ENCODE measurements around the gene EGLN3. TPM values are rescaled to one million over a fixed set of nuclear protein-coding genes. Genes with fewer than 3 reads are reported as not detected.
"Not testable (repeated sequence)": the region's sequence is repeated elsewhere in the genome, so short reads cannot be mapped to it uniquely, and the experiment has no call there.

EGLN3 gene
- total RNA-seq, 1 donor from 2014 or later, result 10.5 TPM

DNA sequence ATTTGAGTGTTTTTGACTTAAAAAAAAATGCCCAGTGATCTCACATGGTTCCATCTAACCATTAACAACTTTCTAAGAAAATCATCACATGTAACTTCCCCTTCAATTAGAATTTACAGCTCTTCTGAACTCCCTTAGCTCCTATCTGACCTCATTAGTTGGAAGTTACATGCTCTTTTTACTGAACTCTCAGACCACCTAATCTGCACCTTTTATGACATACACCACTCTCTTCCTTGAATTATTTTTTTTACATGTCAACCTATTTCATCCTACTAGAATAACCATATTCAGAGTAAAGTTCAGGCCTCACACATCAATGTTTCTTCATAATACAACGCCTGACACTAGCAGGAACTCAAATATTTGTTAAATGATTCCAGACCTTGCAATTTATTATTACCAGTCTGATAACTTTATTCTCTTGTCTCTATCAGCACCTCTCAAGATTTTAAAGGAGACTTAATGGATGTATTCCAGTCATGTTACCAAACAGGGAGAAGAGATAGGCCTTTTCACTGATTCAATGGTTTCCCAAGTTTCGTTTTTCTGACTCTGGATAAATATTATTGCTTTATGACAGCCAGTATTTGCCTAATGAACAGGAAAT lies 21.0 kb downstream of the EGLN3 start:
- ATAC-seq (no peak), DNase-seq (no peak)
- Histone ChIP-seq H3K36me3 (no peaks in the 10 kb centered on the region), H3K9me3 (no peaks in the 10 kb centered on the region), H3K4me1 (no peaks in the 10 kb centered on the region), H3K4me3 (no peak overlapping the region), H3K27me3 (ENCODE audit: low read depth) (no peaks in the 10 kb centered on the region), H3K27ac (no peak overlapping the region)
- intact Hi-C loops (cut with DNase I), result no loop called here
- TF ChIP-seq, protein P1, sequence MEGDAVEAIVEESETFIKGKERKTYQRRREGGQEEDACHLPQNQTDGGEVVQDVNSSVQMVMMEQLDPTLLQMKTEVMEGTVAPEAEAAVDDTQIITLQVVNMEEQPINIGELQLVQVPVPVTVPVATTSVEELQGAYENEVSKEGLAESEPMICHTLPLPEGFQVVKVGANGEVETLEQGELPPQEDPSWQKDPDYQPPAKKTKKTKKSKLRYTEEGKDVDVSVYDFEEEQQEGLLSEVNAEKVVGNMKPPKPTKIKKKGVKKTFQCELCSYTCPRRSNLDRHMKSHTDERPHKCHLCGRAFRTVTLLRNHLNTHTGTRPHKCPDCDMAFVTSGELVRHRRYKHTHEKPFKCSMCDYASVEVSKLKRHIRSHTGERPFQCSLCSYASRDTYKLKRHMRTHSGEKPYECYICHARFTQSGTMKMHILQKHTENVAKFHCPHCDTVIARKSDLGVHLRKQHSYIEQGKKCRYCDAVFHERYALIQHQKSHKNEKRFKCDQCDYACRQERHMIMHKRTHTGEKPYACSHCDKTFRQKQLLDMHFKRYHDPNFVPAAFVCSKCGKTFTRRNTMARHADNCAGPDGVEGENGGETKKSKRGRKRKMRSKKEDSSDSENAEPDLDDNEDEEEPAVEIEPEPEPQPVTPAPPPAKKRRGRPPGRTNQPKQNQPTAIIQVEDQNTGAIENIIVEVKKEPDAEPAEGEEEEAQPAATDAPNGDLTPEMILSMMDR (IDR thresholded peaks at IDR 0.05), result no peak

DNA sequence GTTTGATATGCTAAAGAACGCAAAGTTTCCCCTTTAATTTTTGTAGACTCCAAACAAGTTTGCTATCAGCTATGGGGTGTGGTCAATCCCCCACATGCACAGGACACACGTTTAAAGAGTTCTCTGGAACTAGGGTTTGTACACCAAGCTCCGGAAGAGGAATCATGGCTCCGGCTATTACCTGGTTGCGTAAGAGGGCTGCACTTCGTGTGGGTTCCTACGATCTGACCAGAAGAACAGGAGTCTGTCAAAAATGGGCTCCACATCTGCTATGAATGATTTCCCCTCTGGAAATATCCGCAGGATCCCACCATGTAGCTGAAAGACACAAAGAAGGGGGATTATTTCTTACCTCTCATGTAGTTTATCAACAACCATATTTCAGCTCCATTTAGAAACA lies 22.0 kb downstream of the EGLN3 start:
- H3K9me3 ChIP-seq, result no peaks in the 10 kb centered on the region
- H3K36me3 ChIP-seq, result no peaks in the 10 kb centered on the region
- no peak overlapping the region for H3K27ac ChIP-seq
- no peak overlapping the region for H3K4me3 ChIP-seq
- TF ChIP-seq, protein P1 (IDR thresholded peaks at IDR 0.05), result no peak
- DNase-seq, result no peak
- no peaks in the 10 kb centered on the region for H3K27me3 ChIP-seq (ENCODE audit: low read depth)
- intact Hi-C loops (cut with DNase I), result no loop called here
- ATAC-seq, result no peak
- no peaks in the 10 kb centered on the region for H3K4me1 ChIP-seq

DNA sequence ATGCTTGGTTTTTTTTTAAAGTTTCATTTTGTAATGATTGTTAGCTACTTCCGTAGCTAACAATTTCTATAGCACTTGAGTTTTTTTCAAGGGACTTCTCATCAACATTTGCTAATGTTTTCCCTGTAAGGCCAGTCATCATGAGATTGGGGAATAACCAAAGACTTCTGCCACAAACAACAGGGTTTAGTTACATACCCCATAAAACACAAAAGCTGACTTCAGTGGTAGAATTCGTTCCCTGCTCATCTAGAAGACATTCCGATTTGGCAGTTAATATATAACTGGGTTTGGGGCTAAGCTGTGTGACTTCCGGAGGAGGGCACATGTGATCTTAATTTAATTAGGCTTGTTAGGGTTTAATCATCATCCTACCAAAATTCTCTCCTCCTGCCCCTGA lies 22.9 kb downstream of the EGLN3 start:
- Histone ChIP-seq H3K4me3 (no peak overlapping the region), H3K4me1 (no peaks in the 10 kb centered on the region), H3K9me3 (no peaks in the 10 kb centered on the region), H3K36me3 (no peaks in the 10 kb centered on the region), H3K27ac (no peak overlapping the region), H3K27me3 (ENCODE audit: low read depth) (no peaks in the 10 kb centered on the region)
- DNase-seq (no peak), ATAC-seq (no peak)
- TF ChIP-seq, protein P1 (IDR thresholded peaks at IDR 0.05), result no peak
- intact Hi-C loops (cut with DNase I), result no loop called here

DNA sequence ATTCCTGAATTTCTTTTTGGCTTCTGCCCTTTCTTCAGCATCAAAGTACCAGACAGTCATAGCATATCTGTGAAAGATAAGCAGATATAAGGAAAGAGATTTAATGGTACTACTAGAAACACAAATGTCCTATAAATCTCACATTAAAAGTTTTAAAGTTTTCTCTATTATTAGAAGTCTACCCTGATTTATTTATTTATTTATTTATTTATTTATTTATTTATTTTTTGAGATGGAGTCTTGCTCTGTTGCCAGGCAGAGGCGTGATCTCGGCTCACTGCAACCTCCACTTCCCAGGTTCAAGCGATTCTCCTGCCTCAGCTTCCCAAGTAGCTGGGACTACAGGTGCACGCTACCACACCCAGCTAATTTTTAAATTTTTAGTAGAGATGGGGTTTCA lies 23.9 kb downstream of the EGLN3 start:
- H3K9me3 ChIP-seq; H3K27ac ChIP-seq; H3K27me3 ChIP-seq (ENCODE audit: low read depth); H3K36me3 ChIP-seq; DNase-seq; ATAC-seq; H3K4me3 ChIP-seq; H3K4me1 ChIP-seq; intact Hi-C loops (cut with DNase I): not testable (repeated sequence)

DNA sequence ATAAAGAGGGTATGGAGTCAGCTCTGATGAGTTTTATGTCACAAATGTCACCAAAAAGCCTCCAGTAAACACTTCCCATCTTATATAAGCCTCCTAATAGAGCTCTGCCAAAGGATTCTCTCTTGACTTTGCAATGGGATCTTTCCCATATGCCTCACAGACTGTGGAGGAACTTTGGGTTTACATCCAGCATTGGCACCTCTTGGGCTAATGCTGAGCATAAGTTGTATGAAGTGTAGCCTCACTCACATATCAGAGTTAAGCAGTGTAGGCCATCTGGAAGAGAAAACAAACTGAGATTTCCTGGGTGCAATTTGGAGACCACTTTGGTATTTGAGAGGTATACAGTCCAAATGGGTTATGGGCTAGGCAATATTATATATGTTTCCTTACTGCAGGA lies 24.9 kb downstream of the EGLN3 start:
- Histone ChIP-seq H3K4me1 (no peaks in the 10 kb centered on the region), H3K27me3 (ENCODE audit: low read depth) (no peaks in the 10 kb centered on the region), H3K27ac (no peak overlapping the region), H3K36me3 (no peaks in the 10 kb centered on the region), H3K4me3 (no peak overlapping the region), H3K9me3 (no peaks in the 10 kb centered on the region)
- intact Hi-C loops (cut with DNase I), result no loop called here
- DNase-seq, result no peak
- no peak for ATAC-seq
- TF ChIP-seq, protein P1 (IDR thresholded peaks at IDR 0.05), result no peak

GRCh38 chr14:33925235-33925634 lies 25.6 kb downstream of the EGLN3 start:
- no peaks in the 10 kb centered on the region for H3K9me3 ChIP-seq
- DNase-seq (no peak), ATAC-seq (no peak)
- intact Hi-C loops (cut with DNase I), result no loop called here
- H3K27me3 ChIP-seq (ENCODE audit: low read depth), result no peaks in the 10 kb centered on the region
- no peak overlapping the region for H3K27ac ChIP-seq
- no peaks in the 10 kb centered on the region for H3K36me3 ChIP-seq
- no peak overlapping the region for H3K4me3 ChIP-seq
- no peaks in the 10 kb centered on the region for H3K4me1 ChIP-seq
- TF ChIP-seq, protein P1 (IDR thresholded peaks at IDR 0.05), result no peak
